Activated naive CD4-positive, alpha-beta T cell treated with anti-CD3 and anti-CD28 coated beads for 36 hours (primary cell): ENCODE measurements around the gene NDUFAF5. TPM values are rescaled to one million over a fixed set of nuclear protein-coding genes. Genes with fewer than 3 reads are reported as not detected.
A peak's percentile ranks its signal among the peaks of the same experiment; 100 is the strongest.
"Not testable (repeated sequence)": the region's sequence is repeated elsewhere in the genome, so short reads cannot be mapped to it uniquely, and the experiment has no call there.

ENCODE experiments used
- CTCF ChIA-PET: fragments of 350-600 bp; sonication (Branson Sonifier 250); formaldehyde crosslinking; loops from one replicate; lab custom pipeline; 2021; ENCODE audit warnings: antibody characterized with exemption; lab: Charles Lee
- DNase-seq: peaks from one replicate; pipeline ENCODE4 v3.0.0-alpha.2; 2020
- H3K27ac Mint-ChIP-seq: one replicate; pipeline ENCODE4 v1.8.0; 2021; ENCODE audit warnings: mild to moderate bottlenecking, mixed read lengths
- H3K27me3 Mint-ChIP-seq: one replicate; pipeline ENCODE4 v1.8.0; 2021; ENCODE audit warnings: low read depth, mixed read lengths
- H3K36me3 Mint-ChIP-seq: one replicate; pipeline ENCODE4 v1.8.0; 2021; ENCODE audit warnings: low read depth, mixed read lengths
- H3K4me1 Mint-ChIP-seq: one replicate; pipeline ENCODE4 v1.8.0; 2021; ENCODE audit warnings: low read depth, mixed read lengths
- H3K4me3 Mint-ChIP-seq: one replicate; pipeline ENCODE4 v1.8.0; 2021; ENCODE audit warnings: mild to moderate bottlenecking, moderate library complexity, mixed read lengths
- H3K9me3 Mint-ChIP-seq: one replicate; pipeline ENCODE4 v1.8.0; 2021; ENCODE audit warnings: mixed read lengths
- intact Hi-C: fragments of 100-400 bp; cut with micrococcal nuclease; formaldehyde crosslinking; loops from one replicate; pipeline ENCODE4 v1.15.1; 2023
- total RNA-seq, 2 experiments: library from RNA; stranded (reverse); gene quantifications; one replicate each; pipeline ENCODE4 v1.2.3, GENCODE V29; 2021

The NDUFAF5 gene
- total RNA-seq, 2 experiments from 2014 or later, result 27.4 to 28.1 TPM

DNA sequence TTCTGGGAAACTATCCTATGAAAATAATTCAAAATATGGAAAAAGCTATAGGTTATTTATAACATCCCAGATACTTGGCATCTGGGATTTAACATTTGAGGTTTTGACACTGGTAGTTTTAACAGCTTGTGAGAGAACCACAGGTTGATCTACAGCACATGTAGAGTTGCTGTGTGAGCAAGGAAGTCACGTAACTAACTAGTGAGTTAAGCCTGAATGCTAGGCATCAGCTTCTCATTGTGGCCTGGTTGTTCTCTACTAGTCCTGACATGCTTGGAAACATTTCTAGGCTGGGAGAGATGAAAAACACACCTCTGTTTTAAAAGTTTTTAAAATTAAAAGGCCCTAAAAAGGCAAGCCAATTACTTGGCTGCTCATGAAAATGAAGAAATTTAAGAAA lies 28.3 kb upstream of the NDUFAF5 start:
- CTCF ChIA-PET, result interaction anchor here (1.9 kb wide), 1 partner anchor 15 kb away, joined by 10 read pairs; no protein-coding TSS in a partner anchor
- no peaks in the 10 kb centered on the region for H3K27me3 Mint-ChIP-seq
- no peaks in the 10 kb centered on the region for H3K9me3 Mint-ChIP-seq
- H3K4me3 Mint-ChIP-seq, result no peak overlapping the region
- DNase-seq, result no peak
- no peaks in the 10 kb centered on the region for H3K4me1 Mint-ChIP-seq
- H3K27ac Mint-ChIP-seq, result no peak overlapping the region
- intact Hi-C loops, result no loop called here
- peaks cover 20% of the 10 kb centered on the region for H3K36me3 Mint-ChIP-seq

DNA sequence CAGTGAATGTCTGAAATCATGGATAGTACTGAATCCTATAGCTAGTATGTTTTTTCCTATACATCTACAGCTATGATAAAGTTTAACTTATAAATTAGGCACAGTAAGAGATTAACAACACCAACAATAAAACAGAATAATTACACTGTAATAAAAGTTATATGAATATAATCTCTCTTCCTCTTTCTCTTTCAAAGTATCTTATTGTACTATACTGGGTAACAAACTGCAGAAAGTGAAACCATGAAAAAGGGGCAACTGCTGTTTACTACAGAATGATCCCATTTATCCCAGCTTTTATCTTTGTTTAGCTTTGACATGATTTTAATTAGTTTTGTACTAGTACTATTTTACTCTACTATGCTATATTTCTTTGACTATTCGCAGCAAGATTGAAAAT lies 25.9 kb upstream of the NDUFAF5 start:
- Mint-ChIP-seq H3K36me3 (peaks cover 24% of the 10 kb centered on the region), H3K9me3 (no peaks in the 10 kb centered on the region), H3K27ac (no peak overlapping the region), H3K4me3 (no peak overlapping the region), H3K27me3 (no peaks in the 10 kb centered on the region), H3K4me1 (no peaks in the 10 kb centered on the region)
- no peak for DNase-seq
- CTCF ChIA-PET, result no interaction called here
- intact Hi-C loops, result no loop called here

DNA sequence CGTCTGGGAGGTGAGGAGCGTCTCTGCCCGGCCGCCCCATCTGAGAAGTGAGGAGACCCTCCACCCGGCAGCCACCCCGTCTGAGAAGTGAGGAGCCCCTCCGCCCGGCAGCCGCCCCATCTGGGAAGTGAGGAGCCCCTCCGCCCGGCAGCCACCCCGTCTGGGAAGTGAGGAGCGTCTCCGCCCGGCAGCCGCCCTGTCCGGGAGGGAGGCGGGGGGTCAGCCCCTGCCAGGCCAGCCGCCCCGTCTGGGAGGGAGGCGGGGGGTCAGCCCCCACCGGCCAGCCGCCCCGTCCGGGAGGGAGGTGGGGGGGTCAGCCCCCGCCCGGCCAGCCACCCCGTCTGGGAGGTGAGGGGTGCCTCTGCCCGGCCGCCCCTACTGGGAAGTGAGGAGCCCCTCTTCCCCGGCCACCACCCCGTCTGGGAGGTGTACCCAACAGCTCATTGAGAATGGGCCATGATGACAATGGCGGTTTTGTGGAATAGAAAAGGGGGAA lies 24.3 kb upstream of the NDUFAF5 start:
- CTCF ChIA-PET, intact Hi-C loops, H3K27me3 Mint-ChIP-seq, H3K9me3 Mint-ChIP-seq, DNase-seq, H3K27ac Mint-ChIP-seq, H3K4me3 Mint-ChIP-seq, H3K4me1 Mint-ChIP-seq: not testable (repeated sequence)
- H3K36me3 Mint-ChIP-seq, result peaks cover 34% of the 10 kb centered on the region

DNA sequence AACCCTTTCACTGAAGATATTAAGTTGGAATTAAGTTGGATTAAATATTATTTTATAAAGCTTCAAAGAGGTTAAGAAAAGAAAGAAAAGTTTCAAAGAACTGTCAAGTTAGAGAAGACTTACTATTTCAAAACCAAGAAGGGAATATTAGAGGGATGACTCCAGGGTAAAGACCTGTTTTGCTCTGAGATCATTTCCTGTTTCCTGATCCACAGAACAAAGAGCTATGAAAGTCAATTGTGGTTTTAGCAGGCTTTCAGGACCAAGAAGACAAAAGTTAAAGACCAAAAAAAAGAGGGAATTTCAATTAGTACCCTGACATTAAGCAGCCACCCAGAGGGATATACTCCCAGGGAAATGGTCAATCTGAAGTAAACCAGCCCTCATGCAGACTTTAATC lies 19.5 kb upstream of the NDUFAF5 start:
- Mint-ChIP-seq H3K27me3 (no peaks in the 10 kb centered on the region), H3K36me3 (peaks cover 46% of the 10 kb centered on the region)
- CTCF ChIA-PET, result interaction anchor here (1.3 kb wide), 1 partner anchor 11 kb away, joined by 3 read pairs; no protein-coding TSS in a partner anchor

DNA sequence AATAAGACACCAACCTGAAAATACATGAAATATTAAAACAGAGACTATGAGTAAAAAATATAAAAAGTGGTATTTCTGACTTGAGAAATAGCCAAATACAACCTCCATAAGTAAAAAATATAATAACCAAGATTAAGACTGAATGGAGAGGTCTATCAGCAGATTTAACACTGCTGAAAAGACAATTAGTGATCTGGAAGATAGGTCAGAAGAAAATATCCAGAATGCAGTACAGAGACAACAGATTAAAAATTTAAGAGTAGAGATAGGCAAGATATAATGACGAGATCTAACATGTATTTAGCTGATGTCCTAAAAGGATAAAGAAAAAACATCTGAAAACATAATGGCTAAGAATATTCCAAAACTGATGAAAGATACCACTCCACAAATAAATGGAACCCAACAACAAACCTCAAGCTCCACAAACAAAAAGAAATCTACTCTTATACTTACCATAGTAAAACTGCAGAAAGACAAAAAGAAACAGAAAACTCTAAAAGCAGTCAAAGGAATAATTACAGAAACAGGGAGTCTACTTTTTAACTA lies 18.9 kb upstream of the NDUFAF5 start:
- no peaks in the 10 kb centered on the region for H3K27me3 Mint-ChIP-seq
- no peak for DNase-seq
- H3K4me3 Mint-ChIP-seq, result no peak overlapping the region
- no peaks in the 10 kb centered on the region for H3K9me3 Mint-ChIP-seq
- CTCF ChIA-PET, result interaction anchor here (1.3 kb wide), 1 partner anchor 11 kb away, joined by 3 read pairs; no protein-coding TSS in a partner anchor
- H3K4me1 Mint-ChIP-seq, result peaks cover 11% of the 10 kb centered on the region
- intact Hi-C loops, result no loop called here
- H3K27ac Mint-ChIP-seq, result no peak overlapping the region
- peaks cover 48% of the 10 kb centered on the region for H3K36me3 Mint-ChIP-seq

More for the DNA sequence above, 19.5 kb upstream of the NDUFAF5 start:
- H3K9me3 Mint-ChIP-seq, result no peaks in the 10 kb centered on the region
- DNase-seq, result no peak
- peaks cover 11% of the 10 kb centered on the region for H3K4me1 Mint-ChIP-seq
- no peak overlapping the region for H3K27ac Mint-ChIP-seq
- intact Hi-C loops, result no loop called here
- H3K4me3 Mint-ChIP-seq, result no peak overlapping the region

DNA sequence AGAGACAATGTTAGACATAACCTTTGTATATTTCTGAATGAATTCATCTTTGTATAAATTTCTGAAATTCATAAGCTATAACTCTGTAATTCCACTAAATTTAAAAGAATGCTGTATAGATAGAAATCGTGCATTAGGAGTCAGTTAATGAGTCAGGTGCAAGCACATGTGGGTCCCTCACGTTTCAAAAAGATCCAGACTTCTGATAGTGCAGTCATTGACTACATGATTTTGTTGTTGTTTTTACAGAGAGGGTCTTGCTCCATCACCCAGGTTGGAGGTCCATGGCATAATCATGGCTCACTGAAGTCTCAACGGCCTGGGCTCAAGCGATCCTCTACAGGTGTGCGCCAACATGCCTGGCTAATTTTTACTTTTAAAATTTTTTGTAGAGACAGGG lies 14.7 kb upstream of the NDUFAF5 start:
- DNase-seq, result no peak
- Mint-ChIP-seq H3K9me3 (no peaks in the 10 kb centered on the region), H3K27me3 (no peaks in the 10 kb centered on the region), H3K36me3 (peaks cover 54% of the 10 kb centered on the region), H3K27ac (no peak overlapping the region), H3K4me3 (no peak overlapping the region), H3K4me1 (peaks cover 16% of the 10 kb centered on the region)
- CTCF ChIA-PET, result interaction anchor here (0.6 to 3.8 kb wide), 5 partner anchors 14 to 125 kb away, joined by 3 to 18 read pairs (median 3); no protein-coding TSS in a partner anchor
- intact Hi-C loops, result loop anchor here (5.0 kb wide), 2 partner anchors 223 to 653 kb away; no protein-coding TSS in a partner anchor

DNA sequence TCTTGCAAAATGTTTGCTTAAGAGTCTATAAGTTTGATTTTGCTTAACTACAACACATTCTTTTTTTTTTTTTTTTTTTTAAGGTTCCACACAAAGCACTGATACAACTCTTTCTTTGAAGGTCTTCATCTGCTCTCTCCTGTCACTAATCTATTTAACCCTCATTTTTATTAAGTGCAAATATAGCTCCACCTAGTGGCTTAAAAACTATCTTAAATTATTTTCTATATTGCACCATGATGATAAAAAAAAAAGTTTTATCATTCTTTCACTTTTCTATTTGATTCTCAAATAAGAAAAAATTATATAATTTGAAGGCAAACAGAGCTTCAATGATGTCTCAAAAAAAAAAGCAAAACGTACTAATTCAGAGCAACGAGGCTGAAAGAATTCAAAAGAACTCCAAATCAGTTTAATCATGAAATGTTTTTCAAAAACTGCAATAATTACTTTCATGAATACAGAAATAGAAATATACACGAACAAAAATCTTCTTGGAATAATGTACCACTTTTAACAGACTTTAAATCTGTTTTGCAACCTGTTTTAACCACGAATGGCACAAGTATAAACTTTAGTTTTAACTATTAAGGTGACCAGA lies 12.9 kb upstream of the NDUFAF5 start:
- peaks cover 47% of the 10 kb centered on the region for H3K36me3 Mint-ChIP-seq
- CTCF ChIA-PET, result interaction anchor here (0.6 to 3.8 kb wide), 23 partner anchors 9 to 854 kb away, joined by 3 to 18 read pairs (median 3); partner anchors contain the start of genes ESF1 and NDUFAF5
- no peak for DNase-seq
- H3K27ac Mint-ChIP-seq, result no peak overlapping the region
- H3K9me3 Mint-ChIP-seq, result no peaks in the 10 kb centered on the region
- H3K27me3 Mint-ChIP-seq, result no peaks in the 10 kb centered on the region
- H3K4me1 Mint-ChIP-seq, result peaks cover 18% of the 10 kb centered on the region
- intact Hi-C loops, result loop anchor here (5.0 kb wide), 2 partner anchors 225 to 655 kb away; no protein-coding TSS in a partner anchor
- H3K4me3 Mint-ChIP-seq, result no peak overlapping the region

DNA sequence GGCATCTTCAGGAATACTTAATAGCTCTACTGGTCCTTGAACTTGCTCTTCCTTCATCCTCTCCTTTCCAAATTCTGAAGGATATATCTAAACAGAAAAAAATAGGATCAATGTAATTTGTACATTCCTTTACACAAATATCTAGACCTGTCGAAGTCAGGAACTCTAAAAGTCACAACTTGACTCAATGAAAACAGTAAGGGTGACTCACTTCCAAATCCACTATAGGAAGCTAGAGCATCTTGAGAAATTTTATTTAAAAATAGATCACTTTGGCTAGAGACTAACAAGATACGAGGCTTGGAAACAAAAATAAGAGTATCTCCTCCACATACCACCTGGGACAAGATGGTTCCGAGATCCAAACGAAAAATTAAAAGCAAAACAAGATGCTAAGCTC lies 12.3 kb upstream of the NDUFAF5 start:
- Mint-ChIP-seq H3K27me3 (no peaks in the 10 kb centered on the region), H3K4me3 (no peak overlapping the region), H3K4me1 (peaks cover 23% of the 10 kb centered on the region), H3K27ac (no peak overlapping the region), H3K36me3 (peaks cover 44% of the 10 kb centered on the region), H3K9me3 (no peaks in the 10 kb centered on the region)
- intact Hi-C loops, result loop anchor here (5.0 kb wide), 2 partner anchors 225 to 655 kb away; no protein-coding TSS in a partner anchor
- CTCF ChIA-PET, result interaction anchor here (0.6 to 3.8 kb wide), 13 partner anchors 10 to 855 kb away, joined by 3 to 18 read pairs (median 4); partner anchors contain the start of genes ESF1 and NDUFAF5
- DNase-seq, result no peak

DNA sequence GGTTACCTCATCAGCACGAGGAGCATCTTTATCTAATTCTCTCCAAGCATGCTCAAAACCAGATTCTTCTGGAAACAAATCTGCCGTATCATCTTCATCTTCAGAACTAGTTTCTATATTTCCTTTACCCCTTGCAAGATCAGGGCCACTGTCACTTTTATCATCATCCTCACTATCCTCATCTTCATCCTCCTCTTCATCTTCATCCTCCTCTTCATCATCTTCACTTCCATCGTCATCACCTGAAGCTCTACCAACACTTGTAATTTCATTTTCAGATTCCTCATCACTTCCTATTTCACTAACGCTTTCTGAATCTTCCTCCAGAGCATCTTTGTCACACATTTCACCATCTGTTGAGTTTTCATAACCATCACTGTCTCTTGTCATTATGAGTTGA lies 9.0 kb upstream of the NDUFAF5 start:
- CTCF ChIA-PET, result no interaction called here
- Mint-ChIP-seq H3K9me3 (no peaks in the 10 kb centered on the region), H3K36me3 (peaks cover 45% of the 10 kb centered on the region), H3K4me3 (no peak overlapping the region), H3K27me3 (no peaks in the 10 kb centered on the region), H3K27ac (peak overlapping the region; percentile 3), H3K4me1 (peaks cover 45% of the 10 kb centered on the region)
- no peak for DNase-seq
- intact Hi-C loops, result loop anchor here (2.0 to 5.0 kb wide), 2 partner anchors 137 to 544 kb away; partner anchors contain the start of gene TASP1

DNA sequence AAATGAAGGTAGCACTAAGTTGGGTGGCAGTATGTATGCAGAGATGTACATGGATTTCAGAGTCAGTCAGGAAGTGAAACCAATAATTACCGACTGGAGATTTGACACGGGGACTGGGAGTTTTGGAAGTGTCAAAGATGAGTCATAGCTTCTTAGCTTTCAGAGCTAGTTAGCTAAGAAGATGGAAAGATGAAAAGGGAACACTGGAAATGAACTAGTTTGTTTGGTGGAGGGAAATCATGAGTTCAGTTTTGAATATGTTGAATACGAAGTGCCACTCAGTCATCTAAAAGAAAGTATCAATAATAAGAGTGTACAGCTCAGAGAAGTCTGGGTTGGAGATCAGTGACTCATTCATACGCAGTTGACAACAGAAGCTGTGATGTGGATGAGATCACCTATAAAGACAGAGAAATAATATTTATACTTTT lies 7.6 kb upstream of the NDUFAF5 start:
- Mint-ChIP-seq H3K4me1 (peaks cover 51% of the 10 kb centered on the region), H3K9me3 (no peaks in the 10 kb centered on the region), H3K27me3 (no peaks in the 10 kb centered on the region), H3K27ac (peak overlapping the region; percentile 43), H3K36me3 (peaks cover 48% of the 10 kb centered on the region), H3K4me3 (no peak overlapping the region)
- CTCF ChIA-PET, result interaction anchor here (0.6 to 3.1 kb wide), 3 partner anchors 11 to 88 kb away, joined by 3 to 12 read pairs (median 4); no protein-coding TSS in a partner anchor
- intact Hi-C loops, result loop anchor here (1.0 to 5.0 kb wide), 3 partner anchors 8 to 545 kb away; partner anchors contain the start of genes NDUFAF5 and TASP1
- DNase-seq, result no peak

DNA sequence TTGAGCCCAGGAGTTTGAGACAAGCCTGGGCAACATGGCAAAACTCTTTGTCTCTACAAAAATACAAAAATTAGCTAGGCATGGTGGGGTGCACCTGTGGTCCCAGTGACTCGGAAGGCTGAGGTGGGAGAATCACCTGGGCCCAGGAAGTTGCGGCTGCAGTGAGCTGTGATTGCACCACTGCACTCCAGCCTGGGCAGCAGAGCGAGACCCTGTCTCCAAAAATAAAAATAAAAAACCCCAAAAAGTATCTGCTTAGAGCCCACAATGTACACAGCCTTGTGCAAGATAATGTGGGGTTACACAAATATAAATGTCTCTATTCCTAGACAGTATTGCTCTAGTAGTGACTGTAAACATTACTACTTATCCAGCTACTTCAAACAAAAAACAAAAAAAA lies 6.0 kb upstream of the NDUFAF5 start:
- no peak for DNase-seq
- intact Hi-C loops, result loop anchor here (5.0 kb wide), 1 partner anchor 547 kb away; no protein-coding TSS in a partner anchor
- Mint-ChIP-seq H3K4me1 (peaks cover 62% of the 10 kb centered on the region), H3K36me3 (peaks cover 48% of the 10 kb centered on the region), H3K9me3 (no peaks in the 10 kb centered on the region), H3K27me3 (no peaks in the 10 kb centered on the region), H3K4me3 (no peak overlapping the region), H3K27ac (no peak overlapping the region)
- CTCF ChIA-PET, result interaction anchor here (1.5 to 3.1 kb wide), 2 partner anchors 9 to 40 kb away, joined by 4 to 12 read pairs; no protein-coding TSS in a partner anchor

DNA sequence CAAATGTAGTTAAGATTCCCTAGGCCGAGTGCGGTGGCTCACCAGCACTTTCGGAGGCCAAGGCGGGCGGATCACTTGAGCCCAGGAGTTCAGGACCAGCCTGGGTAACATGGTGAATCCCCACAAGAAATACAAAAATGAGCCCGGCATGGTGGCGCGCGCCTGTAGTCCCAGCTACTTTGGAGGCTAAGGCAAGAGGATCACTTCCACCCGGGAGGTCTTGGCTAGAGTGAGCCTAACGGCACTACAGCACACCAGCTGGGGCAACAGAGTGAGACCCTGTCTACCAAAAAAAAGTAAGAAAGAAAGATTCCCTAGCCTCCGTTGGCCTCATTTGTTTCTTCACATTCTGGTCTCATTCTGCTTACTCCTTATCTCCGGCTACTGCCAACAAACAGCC lies 1.3 kb upstream of the NDUFAF5 start:
- peaks cover 55% of the 10 kb centered on the region for H3K4me1 Mint-ChIP-seq
- CTCF ChIA-PET, result interaction anchor here (3.4 kb wide), 1 partner anchor 11 kb away, joined by 16 read pairs; no protein-coding TSS in a partner anchor
- H3K27ac Mint-ChIP-seq, result no peak overlapping the region
- no peak for DNase-seq
- H3K4me3 Mint-ChIP-seq, result peak overlapping the region; percentile 99
- peaks cover 36% of the 10 kb centered on the region for H3K36me3 Mint-ChIP-seq
- H3K27me3 Mint-ChIP-seq, result no peaks in the 10 kb centered on the region
- intact Hi-C loops, result loop anchor here (10.0 kb wide), 1 partner anchor 1889 kb away; no protein-coding TSS in a partner anchor
- no peaks in the 10 kb centered on the region for H3K9me3 Mint-ChIP-seq
